Ramos (cell line): ENCODE data around the gene SPTLC2.

Experiments used
- in situ Hi-C: fragments of 300-500 bp; cut with MboI; formaldehyde crosslinking; loops from one replicate; pipeline ENCODE4 v1.14.3; 2022; ENCODE audit warnings: low sequenced_read_pairs; ENCODE audit not compliant: unreplicated experiment

The SPTLC2 gene

DNA sequence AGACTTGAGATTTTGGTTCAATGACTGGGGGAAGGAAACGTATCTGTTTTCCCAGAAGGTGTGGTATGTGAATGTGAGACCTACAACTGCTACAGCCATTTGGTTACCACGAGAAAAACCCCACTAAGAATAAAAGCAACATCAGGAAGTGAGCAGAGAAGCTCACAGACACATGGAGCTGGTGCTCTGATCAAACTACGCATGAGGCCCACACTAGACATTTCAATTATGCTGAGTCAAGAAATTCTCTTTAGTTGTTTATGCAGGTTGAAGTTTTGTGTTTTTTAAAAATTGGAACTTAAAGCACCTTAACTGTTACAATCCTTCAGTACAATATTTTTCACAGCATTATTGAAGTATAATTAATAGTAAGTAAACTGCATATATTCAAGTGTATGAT is 8.9 kb upstream of the SPTLC2 start:
- in situ Hi-C loops = no loop called here

DNA sequence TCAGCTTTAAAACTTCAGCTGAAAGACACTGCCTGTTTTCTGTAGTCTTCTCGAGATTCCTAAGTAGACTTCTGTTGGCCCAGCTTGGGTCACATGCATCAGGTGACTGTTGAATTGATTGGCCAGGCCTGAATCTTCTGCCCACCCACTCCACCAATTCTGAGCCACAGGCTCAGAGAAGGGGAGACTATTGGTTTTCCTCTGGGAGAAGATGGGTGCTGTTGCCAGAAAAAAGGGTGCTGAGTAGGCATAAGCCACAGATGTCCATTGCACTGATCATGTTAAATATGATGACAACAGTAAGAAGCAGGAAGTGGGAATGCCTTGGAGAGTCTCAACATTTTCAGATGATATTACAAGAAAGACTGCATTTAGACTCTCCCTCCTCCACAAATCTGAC is 6.8 kb upstream of the SPTLC2 start:
- in situ Hi-C loops = no loop called here

DNA sequence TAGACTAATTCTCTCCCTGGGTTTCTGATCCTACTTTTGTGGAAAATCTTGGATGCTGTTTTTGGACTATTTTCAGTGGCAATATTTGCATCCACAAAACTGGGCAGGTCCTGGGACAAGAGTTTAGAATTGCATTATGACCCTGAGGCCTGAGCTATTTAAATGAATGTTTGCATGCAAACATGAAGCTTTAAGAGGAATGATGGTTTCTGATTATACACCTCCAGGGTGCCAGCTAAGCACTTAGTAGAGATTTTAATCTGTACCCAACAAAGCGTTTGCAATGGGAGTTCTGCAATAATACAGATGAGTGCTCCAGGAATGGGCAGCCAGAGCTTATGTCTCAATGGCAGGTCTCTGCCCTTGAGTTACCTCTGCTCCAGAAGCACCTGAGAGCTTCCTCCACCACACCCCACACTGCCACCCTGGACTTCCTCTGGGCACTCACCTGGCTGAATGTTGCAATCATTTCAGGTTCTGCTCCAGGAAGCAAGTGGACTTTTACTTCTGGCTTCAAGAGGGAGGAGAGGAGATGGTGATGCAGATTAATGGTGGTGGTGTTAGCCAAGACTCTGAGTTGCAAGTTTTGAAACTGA is 6.0 kb upstream of the SPTLC2 start:
- in situ Hi-C loops = no loop called here

DNA sequence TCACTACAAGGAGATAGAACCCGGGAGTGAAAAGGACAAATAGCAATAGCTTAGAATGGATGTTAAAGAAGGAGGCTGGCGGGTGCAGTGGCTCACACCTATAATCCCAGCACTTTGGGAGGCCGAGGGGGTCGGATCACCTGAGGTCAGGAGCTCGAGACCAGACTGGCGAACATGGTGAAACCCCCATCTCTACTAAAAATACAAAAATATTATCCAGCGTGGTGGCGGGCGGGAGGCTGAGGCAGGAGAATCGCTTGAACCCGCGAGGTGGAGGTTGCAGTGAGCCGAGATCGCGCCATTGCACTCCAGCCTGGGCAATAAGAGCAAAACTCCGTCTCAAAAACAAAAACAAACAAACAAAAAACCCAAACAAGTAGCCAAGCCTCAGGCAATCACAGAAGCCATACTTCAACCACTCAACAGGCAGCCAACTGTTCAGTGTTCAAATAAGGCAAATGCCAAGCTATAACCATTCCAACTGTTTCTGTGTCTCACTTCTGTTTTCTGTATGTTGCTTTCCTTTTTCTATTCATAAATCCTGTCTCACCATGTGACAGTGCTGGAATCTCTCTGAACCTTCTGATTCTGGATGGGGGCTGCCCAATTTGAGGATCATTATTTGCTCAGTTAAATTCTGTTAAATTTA is 3.9 kb upstream of the SPTLC2 start:
- in situ Hi-C loops = no loop called here

DNA sequence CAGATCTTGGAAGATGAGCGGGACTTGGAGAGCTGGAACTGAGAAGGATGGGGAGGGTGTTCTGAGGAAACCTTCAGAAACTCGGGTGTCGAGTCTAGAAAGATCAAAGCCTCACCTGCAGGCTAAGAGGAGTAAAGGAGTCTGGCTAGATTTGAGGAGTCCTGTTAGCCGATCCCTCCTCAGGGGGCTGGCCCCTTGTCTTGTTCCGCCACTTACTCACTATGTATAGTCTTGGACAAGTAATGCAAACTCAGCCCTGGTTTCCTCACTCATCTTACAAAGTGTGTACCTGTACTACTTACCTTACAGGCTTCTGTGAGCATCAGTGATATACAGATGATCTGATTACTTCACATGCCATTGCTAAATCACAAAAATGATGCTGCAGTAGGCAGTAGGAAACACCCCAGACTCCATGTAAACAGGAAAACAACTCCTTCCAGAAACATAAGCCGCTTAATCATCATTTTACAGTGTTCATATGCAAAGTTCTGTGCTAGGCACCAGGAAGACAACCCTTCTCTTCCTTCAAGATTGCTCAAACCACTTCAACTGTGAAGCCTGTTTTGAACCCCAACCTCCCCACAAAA is 2.0 kb upstream of the SPTLC2 start:
- in situ Hi-C loops = no loop called here

DNA sequence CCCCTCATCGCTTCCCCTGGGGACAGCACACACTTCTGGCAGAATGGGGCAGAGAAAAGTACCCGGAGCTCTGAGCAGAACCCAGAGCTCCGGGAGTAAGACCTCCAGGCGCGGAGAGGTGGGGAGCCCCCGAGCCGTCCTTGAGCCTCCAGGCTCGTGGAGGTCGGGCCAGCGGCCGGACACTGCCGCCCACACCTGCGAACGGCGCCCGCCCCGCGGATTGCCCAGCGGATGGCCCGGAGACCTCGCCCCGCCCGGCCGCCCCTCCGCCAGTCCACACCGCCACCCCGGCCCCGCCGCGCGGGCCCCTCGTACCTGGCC is 344 bp downstream of the SPTLC2 start:
- in situ Hi-C loops = no loop called here

DNA sequence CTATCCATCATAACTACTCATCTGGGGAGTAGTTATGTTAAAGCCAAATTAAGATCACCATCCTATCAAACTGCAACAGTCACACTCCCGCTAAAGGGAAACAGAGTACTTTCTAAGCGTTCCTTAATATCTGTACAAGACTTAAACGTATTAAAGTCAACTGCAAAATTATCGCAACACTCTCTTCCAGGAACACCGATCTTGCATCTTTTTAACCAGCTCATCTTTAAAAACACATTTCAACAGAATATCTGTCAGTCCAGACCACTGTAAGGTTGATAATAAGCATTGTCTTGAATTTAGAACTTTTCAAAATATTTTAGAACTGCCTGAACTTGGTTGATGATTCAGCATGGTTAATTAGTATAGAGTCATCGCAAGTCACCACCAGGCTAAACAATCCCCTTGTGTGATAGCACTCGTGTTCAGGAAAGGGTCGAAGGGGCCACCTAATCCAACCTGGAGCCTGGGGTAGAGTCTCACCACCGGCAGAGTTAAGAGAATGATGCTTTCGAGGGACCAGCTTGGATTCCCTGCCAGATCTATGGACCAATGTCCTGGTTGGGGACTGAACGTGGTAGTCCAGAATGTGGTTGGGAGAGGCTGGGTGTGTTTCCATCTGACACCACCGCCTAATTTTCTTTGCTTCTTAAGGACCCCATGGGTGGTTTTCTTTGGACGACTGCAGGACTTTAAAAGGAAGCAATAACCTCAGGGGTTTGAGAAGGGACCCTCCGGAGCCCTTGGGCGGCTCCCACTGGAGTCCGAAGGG is 890 bp downstream of the SPTLC2 start:
- in situ Hi-C loops = no loop called here

DNA sequence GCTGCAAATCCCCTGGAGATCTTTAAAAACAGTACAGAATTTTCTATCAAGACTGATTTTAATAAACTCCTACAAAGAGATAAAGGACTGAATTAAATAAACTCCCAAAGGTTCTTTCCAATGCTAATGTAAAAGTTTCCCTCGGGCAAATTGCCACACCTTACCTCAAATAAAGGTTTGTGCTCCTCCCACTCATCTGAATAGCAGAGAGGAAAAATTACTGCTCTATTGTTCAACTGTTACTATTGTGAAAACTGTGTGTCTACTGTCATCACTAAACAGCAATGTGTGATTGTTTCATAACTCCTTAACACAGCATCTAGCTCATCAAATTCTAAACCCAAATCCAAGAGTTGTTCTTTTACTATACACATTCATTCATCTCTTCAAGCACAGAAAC is 3.2 kb downstream of the SPTLC2 start:
- in situ Hi-C loops = no loop called here

DNA sequence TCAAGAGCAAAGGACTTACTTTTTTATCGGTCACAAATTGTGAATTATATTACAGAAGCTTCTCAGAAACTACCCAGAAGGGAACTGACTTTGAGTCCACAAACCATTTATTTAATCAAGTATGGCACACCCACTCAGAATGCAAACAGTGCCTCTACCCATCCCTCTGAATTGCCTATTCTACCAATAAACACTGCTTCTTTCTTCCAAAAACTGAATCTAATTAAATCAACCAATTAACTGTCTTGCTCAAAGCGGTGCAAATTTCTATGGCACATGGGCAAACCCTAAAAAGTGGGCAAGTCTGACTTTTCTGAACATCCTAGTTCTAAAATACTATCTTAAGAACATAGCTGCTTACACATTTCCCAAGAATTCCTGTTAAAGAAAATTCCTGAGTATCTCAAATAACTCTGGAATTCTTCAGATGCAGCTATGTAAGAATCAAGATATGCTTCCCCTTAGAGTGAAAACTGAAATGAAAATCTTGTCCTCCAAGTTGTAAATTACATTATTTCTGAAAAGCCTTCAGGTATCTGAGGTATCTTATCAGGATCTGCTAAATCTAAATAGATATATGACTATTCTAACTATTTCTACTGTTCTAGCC is 4.3 kb downstream of the SPTLC2 start:
- in situ Hi-C loops = no loop called here

DNA sequence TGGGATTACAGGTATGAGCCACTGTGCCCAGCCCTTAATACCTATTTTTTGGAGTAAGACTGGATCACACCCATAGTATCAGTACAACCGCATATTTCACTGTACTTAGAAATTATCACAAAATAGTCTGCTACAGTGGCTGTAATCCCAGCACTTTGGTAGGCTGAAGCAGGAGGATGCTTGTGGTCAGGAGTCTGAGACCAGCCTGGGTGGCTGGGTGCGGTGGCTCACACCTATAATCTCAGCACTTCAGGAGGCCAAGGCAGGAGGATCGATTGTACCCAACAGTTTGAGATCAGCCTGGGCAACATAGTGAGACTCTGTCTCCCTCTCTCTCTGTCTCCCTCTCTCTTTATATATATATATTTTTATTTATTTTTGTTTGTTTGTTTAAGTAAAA is 5.9 kb downstream of the SPTLC2 start:
- in situ Hi-C loops = no loop called here

DNA sequence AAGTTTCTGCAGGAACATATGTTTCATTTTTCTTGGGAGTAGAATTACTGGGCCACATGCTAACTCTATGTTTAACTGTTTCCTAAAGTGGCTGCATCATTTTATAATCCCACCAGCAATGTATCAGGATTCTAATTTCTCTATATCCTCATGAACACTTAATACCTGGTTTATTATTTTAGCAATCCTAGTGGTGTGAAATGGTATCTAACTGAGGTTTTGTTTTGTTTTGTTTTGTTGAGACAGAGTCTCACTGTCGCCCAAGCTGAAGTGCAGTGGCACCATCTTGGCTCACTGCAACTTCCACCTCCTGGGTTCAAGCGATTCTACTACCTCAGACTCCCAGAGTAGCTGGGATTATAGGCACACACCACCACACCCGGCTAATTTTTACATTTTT is 6.5 kb downstream of the SPTLC2 start:
- in situ Hi-C loops = no loop called here

DNA sequence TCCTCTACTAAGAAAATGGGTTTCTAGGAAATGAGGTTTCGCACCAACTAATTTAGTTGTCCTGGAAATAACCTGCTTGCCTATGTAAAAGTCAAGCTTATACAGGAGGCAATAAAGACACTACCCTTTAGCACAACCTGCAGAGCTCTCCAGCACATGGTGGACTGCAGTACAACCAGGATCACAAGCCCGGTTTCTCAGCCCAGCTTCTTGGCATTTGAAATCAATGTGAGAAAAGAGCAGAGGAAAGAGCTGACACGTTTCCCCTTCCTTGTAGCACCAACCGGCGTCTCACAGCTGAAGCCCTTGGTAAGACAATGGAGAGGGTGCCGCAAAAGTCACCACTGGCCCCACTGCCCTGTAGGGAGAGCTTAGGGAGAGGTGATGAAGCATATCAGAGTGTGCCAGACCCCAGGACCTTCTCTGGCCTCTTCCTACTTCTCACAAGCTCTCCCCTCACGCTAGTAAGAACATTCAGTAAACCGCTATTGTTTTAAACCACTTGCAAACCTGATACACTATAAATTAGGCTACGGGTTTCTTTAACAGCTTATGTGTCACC is 8.6 kb downstream of the SPTLC2 start:
- in situ Hi-C loops = no loop called here

DNA sequence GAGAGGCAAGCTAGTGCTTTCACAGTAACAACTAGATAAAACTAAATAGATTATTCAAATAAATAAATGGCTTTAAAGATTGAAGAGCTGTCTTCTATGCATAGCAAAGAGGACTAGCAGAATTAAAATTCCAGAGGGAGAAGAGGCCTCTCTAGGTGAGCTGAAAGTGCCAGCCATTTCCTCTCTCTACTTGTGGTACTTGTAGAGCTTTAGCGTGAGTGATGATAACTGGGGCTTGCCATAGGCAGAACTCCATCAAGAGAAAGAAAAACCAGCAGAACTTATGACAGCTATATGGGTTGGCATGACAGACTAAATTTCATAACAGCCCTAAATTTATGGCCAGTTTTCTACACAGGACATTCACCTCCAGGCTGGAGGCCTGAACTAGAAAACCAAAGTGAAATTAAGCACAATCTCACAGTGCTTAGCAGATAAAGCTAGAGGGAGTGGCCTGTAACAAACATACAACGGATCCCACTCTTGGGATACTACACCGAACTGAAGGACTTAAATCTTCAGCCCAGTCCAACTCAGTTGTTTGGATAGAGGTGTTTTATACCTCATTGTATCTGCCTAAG is 11.0 kb downstream of the SPTLC2 start:
- in situ Hi-C loops = no loop called here

DNA sequence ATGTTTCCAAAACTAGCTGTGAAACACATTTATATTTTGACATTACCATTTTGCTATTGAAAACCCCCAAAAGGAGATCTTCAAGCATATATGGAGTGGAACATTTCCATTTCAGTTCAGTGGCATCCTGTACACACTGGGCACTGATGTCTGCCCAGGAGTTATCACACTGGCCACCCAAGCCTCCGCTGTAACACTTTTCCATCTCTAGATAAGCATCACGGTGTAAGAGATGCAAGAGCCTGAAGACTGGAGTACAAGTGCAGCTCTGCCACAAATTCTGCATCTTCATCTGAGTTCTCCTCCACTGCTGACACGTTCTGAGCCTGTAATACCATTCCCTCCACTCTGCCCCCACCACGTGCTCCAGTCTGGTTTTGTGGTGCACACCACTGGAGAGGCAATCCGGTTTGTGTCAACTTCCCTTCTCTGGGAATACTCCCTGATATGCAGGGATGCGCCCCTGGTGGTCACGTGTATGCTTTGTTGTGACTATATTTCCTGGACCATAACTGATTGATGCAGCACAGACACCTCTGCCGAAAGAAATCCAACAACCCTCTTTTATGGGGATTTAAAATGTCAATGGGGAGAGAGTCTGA is 12.7 kb downstream of the SPTLC2 start:
- in situ Hi-C loops = no loop called here

DNA sequence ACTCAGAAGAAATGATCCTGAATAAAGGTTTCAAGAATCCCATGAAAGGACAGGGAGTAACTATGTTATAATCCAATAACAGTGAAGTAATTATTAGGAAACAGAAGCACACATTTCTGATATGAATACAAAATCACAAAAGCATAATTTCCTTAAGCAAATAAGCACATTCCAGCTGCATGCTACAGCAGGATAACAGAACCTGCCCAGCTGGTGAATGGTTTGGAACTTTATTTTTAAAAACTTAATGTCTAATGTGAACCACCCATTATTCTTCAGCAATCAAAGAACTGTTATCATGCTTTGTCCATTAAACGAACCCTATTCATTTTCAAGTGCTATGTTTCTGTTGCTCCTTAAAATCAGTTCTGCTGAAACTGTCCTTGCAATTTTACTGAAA is 13.4 kb downstream of the SPTLC2 start:
- in situ Hi-C loops = no loop called here

DNA sequence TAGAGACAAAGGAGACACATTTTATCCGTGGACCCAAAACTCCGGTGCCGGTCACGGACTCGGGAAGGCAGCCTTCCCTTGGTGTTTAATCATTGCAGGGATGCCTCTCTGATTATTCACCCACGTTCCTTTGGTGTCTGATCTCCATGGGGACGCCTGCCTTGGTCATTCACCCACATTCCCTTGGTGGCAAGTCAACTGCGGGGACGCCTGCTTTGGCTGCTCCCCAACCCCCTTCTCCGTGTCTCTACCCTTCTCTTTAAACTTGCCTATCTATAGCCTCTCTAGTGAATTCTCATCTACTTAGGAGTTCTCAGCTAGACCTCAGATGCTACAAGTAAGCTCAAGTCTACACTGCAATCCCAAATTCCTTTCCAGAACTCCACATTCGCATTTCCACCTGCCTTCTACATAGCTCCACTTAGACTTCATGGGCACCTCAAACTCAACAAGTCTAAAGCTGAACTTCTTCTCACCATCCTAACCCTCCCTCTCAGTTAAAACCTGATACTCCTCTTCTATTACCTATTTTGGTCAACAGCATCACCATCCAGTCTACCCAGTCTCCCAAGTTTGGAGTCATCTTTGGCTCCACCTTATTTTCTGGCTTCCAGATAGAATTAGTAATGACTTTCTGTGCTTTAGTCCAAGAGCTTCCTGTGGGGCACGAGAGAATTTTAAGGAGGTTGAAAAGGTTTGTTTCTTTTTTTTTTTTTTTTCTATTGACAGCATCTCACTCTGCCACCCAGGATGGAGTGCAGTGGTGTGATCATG is 14.4 kb downstream of the SPTLC2 start:
- in situ Hi-C loops = no loop called here

DNA sequence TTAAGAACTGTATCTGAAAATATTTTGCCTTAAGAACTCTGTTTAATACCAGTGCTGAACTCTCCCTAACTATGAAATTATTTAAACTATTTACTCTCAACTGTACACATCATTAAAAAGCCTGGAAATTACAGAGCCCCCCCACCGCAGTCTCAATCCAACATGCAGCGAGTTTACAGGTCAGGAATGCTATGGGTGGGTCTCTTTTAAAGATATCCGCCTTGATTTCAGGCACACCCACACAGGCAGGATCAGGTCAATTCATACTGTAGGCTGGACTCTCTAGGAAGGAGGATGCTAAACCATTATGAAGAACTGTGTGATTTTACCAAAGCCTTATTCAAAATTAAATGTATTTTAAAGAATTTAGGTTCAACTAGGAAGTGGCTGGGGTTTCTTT is 16.5 kb downstream of the SPTLC2 start:
- in situ Hi-C loops = no loop called here

DNA sequence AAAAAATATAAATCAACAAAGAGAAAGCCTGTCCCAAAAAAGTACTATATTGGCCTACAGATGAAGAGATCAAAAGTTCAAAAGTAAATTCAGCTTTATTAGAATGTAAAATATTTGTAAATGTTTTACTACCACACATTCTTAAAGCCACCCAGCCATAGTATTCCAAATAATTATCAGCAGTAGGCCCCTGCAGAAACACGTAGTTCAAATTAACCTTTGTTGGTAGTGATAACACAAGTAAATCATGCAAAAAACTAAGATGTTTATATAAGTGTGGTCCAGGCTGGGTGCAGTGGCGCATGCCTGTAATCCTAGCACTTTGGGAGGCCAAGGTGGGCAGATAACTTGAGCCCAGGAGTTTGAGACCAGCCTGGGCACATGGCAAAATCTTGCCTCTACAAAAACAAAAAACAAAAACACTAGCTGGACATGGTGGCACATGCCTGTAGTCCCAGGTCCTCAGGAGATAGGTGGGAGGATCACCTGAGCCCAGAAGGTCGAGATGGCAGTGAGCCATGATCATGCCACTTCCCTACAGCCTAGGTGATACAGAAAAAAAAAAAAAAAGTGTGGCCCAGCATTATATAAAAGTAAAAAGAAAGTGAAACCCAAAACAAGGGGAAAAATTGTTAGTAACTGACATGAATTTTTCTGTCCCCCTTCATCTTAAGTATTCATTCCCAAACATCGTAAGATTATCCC is 17.9 kb downstream of the SPTLC2 start:
- in situ Hi-C loops = no loop called here

DNA sequence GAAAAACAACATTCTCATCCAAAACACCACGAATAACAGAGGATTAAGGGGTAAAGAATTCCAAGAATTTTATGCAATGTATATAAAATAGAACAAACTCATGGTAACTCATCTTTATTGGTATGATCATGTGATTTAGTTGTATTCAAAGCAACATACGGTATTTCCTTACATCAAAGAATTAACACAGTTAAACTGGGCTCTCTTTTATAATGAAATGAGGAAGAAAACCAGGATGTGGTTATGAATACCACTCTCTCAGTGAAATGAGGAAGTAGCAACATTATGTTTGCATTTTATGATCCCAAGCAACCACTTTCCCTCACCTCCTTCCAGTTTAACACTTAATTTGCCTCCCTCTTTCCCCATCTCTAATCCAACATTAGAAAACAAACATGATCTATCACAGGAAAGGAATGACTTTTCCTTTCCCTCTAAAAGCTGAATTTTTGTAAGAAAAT is 22.9 kb downstream of the SPTLC2 start:
- in situ Hi-C loops = no loop called here
